ENCODE measurements around the gene CUX1.

Gene CUX1

DNA sequence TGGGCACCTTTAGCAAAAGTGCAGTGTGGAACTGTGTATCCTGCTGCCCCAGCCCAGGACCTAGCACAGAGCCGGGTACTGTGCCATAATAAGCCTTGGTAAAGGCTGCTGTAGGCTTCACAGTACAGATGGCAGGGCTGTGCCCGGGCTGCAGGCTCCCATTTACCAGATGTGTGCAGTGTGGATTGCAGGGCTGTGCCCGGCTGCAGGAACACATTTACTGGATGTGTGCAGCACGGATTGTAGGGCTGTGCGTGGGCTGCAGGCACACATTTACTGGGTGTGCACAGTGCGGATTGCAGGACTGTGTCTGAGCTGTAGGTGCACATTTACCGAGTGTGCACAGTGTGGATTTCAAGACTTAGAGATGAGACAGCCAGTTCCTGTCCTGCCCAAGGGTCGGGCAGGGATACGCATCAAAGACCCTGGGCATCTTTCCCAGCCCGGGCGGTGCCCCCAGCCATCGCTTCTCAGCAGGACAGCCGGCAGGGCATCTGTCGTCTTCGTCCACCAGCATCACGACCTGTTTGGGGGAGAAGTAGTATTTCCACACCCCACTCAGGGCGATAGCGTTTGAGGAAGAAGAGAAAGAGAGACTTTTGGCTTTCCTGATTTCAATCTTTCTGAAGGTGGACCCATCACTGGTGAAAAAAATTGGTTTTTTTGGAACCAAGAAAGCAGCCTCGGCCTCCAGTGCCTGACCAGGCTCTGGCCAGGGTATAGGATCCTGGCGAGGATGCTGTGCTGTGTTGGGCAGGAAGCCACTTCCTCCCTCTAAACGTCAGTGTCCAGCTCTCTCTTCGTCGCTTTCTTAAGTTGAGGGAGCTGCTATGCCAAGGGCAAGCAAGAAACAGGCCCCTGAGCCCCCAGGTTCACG is 180.8 kb downstream of the CUX1 start:
- Histone ChIP-seq H3K79me2 (ENCODE audit: low read length) (peaks cover 70% of the 10 kb centered on the region), H3K27ac (ENCODE audit: low read length) (no peak overlapping the region), H3K36me3 (replicated peaks; ENCODE audit: insufficient read depth, low read length) (no peaks in the 10 kb centered on the region), H3F3A (ENCODE audit: insufficient read depth, low read length) (no peaks in the 10 kb centered on the region; the same call in 1 of the 2 replicates), H3K4me3 (ENCODE audit: low read length) (no peak overlapping the region), H3K9ac (ENCODE audit: low read length) (no peak overlapping the region), H3K4me1 (ENCODE audit: low read length) (peaks cover 33% of the 10 kb centered on the region), H2AFZ (ENCODE audit: low read length) (no peak overlapping the region), H3K9me2 (replicated peaks; ENCODE audit: insufficient read depth, low read length) (no peaks in the 10 kb centered on the region), H3K27me3 (replicated peaks; ENCODE audit: insufficient read depth, low read length) (no peaks in the 10 kb centered on the region), H3K9me3 (replicated peaks; ENCODE audit: insufficient read depth, low read length) (no peaks in the 10 kb centered on the region), H4K20me1 (ENCODE audit: insufficient read depth, low read length) (no peaks in the 10 kb centered on the region), H3K4me2 (ENCODE audit: low read depth, low read length) (no peak overlapping the region)
- no peak for TF ChIP-seq EZH2phosphoT487 (IDR thresholded peaks at IDR 0.05; ENCODE audit: low read length)
- TF ChIP-seq EZH2 (optimal IDR thresholded peaks at IDR 0.05; ENCODE audit: low read depth, low read length): no peak
- TF ChIP-seq CTCF (IDR thresholded peaks at IDR 0.05; ENCODE audit: low read length): no peak
- no peak for DNase-seq

DNA sequence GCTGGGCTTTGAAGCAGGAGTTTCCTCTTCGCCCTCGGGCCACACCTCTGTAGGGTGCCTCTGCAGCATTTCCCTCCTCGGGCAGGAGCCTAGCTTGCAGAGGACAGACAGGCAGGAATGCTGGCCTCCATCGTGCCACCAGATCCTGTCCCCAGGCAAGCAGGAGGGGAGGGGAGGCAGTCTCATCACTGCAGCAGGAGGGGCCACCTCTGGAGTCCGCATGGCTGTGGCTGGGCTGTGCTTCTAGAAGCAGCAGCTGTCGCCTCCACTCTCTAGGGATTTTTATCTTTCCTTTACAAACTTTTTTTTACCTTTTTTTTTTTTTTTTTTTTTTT is 181.4 kb downstream of the CUX1 start:
- H2AFZ ChIP-seq (ENCODE audit: low read length): no peak overlapping the region
- DNase-seq: no peak
- no peak overlapping the region for H3K4me2 ChIP-seq (ENCODE audit: low read depth, low read length)

DNA sequence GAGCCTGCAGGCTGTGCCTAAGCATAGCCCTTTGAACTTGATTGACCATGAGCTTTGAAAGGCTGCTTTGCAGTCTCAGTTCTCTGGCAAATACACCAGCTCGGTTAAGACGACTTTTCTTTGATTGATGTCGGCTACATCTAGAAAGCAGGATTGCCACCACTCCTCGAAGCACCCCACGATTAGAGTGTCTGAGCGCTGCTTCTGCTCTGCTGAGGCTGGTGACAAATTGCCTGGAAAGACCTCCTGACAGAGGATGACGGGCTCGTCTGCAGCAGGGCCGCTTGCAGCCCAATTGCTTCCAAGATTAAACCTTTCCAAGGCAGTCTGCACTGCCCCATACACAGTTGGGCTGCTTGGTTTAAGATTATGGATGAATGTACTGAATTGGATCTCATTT is 182.0 kb downstream of the CUX1 start:
- no peaks in the 10 kb centered on the region for H3K9me3 ChIP-seq (replicated peaks; ENCODE audit: insufficient read depth, low read length)
- no peak overlapping the region for H2AFZ ChIP-seq (ENCODE audit: low read length)
- no peak overlapping the region for H3K9ac ChIP-seq (ENCODE audit: low read length)
- peaks cover 64% of the 10 kb centered on the region for H3K79me2 ChIP-seq (ENCODE audit: low read length)
- no peaks in the 10 kb centered on the region for H3K9me2 ChIP-seq (replicated peaks; ENCODE audit: insufficient read depth, low read length)
- no peaks in the 10 kb centered on the region for H3K36me3 ChIP-seq (replicated peaks; ENCODE audit: insufficient read depth, low read length)
- no peak overlapping the region for H3K4me2 ChIP-seq (ENCODE audit: low read depth, low read length)
- H4K20me1 ChIP-seq (ENCODE audit: insufficient read depth, low read length): no peaks in the 10 kb centered on the region
- H3F3A ChIP-seq (ENCODE audit: insufficient read depth, low read length): no peaks in the 10 kb centered on the region
- no peak for TF ChIP-seq CTCF (IDR thresholded peaks at IDR 0.05; ENCODE audit: low read length)
- no peak for TF ChIP-seq EZH2phosphoT487 (IDR thresholded peaks at IDR 0.05; ENCODE audit: low read length)
- no peak for TF ChIP-seq EZH2 (optimal IDR thresholded peaks at IDR 0.05; ENCODE audit: low read depth, low read length)
- no peak for DNase-seq
- H3K4me3 ChIP-seq (ENCODE audit: low read length): no peak overlapping the region
- no peaks in the 10 kb centered on the region for H3K27me3 ChIP-seq (replicated peaks; ENCODE audit: insufficient read depth, low read length)
- H3K27ac ChIP-seq (ENCODE audit: low read length): no peak overlapping the region
- H3K4me1 ChIP-seq (ENCODE audit: low read length): peaks cover 25% of the 10 kb centered on the region

More for the DNA sequence above, 181.4 kb downstream of the CUX1 start:
- no peak overlapping the region for H3K9ac ChIP-seq (ENCODE audit: low read length)
- H3K9me2 ChIP-seq (replicated peaks; ENCODE audit: insufficient read depth, low read length): no peaks in the 10 kb centered on the region
- H3K4me1 ChIP-seq (ENCODE audit: low read length): peaks cover 29% of the 10 kb centered on the region
- H3K4me3 ChIP-seq (ENCODE audit: low read length): no peak overlapping the region
- TF ChIP-seq EZH2 (optimal IDR thresholded peaks at IDR 0.05; ENCODE audit: low read depth, low read length): no peak
- H3K9me3 ChIP-seq (replicated peaks; ENCODE audit: insufficient read depth, low read length): no peaks in the 10 kb centered on the region
- H3K79me2 ChIP-seq (ENCODE audit: low read length): peaks cover 64% of the 10 kb centered on the region
- no peaks in the 10 kb centered on the region for H4K20me1 ChIP-seq (ENCODE audit: insufficient read depth, low read length)
- no peaks in the 10 kb centered on the region for H3F3A ChIP-seq (ENCODE audit: insufficient read depth, low read length)
- H3K36me3 ChIP-seq (replicated peaks; ENCODE audit: insufficient read depth, low read length): no peaks in the 10 kb centered on the region
- no peak overlapping the region for H3K27ac ChIP-seq (ENCODE audit: low read length)
- H3K27me3 ChIP-seq (replicated peaks; ENCODE audit: insufficient read depth, low read length): no peaks in the 10 kb centered on the region

- H3K79me2 ChIP-seq (ENCODE audit: low read length): peaks cover 64% of the 10 kb centered on the region
- no peaks in the 10 kb centered on the region for H3K36me3 ChIP-seq (replicated peaks; ENCODE audit: insufficient read depth, low read length)
- H4K20me1 ChIP-seq (ENCODE audit: insufficient read depth, low read length): no peaks in the 10 kb centered on the region
- no peaks in the 10 kb centered on the region for H3K9me2 ChIP-seq (replicated peaks; ENCODE audit: insufficient read depth, low read length)
- no peak overlapping the region for H3K9ac ChIP-seq (ENCODE audit: low read length)
- H3K4me3 ChIP-seq (ENCODE audit: low read length): no peak overlapping the region
- no peak overlapping the region for H3K4me2 ChIP-seq (ENCODE audit: low read depth, low read length)
- H3K9me3 ChIP-seq (replicated peaks; ENCODE audit: insufficient read depth, low read length): no peaks in the 10 kb centered on the region
- no peak overlapping the region for H2AFZ ChIP-seq (ENCODE audit: low read length)
- H3K27ac ChIP-seq (ENCODE audit: low read length): no peak overlapping the region
- peaks cover 17% of the 10 kb centered on the region for H3K4me1 ChIP-seq (ENCODE audit: low read length)
- H3F3A ChIP-seq (ENCODE audit: insufficient read depth, low read length): no peaks in the 10 kb centered on the region
- TF ChIP-seq EZH2 (optimal IDR thresholded peaks at IDR 0.05; ENCODE audit: low read depth, low read length) (no peak), CTCF (IDR thresholded peaks at IDR 0.05; ENCODE audit: low read length) (no peak), EZH2phosphoT487 (IDR thresholded peaks at IDR 0.05; ENCODE audit: low read length) (no peak)
- no peak for DNase-seq
- H3K27me3 ChIP-seq (replicated peaks; ENCODE audit: insufficient read depth, low read length): no peaks in the 10 kb centered on the region
These were observed 182.7 kb downstream of the CUX1 start for GRCh38 chr7:102000123-102000522.

Data from MM.1S (cell line).